GM18873 (cell line): ENCODE results near the gene SDR42E2.

Experiments
- ATAC-seq: cut with Tn5 transposase; IDR thresholded peaks from one replicate; pipeline ENCODE4 v1.9.1; 2021; ENCODE audit warnings: mild to moderate bottlenecking, moderate library complexity, moderate number of reproducible peaks; ENCODE audit not compliant: unreplicated experiment, low FRiP score

SDR42E2 gene

DNA sequence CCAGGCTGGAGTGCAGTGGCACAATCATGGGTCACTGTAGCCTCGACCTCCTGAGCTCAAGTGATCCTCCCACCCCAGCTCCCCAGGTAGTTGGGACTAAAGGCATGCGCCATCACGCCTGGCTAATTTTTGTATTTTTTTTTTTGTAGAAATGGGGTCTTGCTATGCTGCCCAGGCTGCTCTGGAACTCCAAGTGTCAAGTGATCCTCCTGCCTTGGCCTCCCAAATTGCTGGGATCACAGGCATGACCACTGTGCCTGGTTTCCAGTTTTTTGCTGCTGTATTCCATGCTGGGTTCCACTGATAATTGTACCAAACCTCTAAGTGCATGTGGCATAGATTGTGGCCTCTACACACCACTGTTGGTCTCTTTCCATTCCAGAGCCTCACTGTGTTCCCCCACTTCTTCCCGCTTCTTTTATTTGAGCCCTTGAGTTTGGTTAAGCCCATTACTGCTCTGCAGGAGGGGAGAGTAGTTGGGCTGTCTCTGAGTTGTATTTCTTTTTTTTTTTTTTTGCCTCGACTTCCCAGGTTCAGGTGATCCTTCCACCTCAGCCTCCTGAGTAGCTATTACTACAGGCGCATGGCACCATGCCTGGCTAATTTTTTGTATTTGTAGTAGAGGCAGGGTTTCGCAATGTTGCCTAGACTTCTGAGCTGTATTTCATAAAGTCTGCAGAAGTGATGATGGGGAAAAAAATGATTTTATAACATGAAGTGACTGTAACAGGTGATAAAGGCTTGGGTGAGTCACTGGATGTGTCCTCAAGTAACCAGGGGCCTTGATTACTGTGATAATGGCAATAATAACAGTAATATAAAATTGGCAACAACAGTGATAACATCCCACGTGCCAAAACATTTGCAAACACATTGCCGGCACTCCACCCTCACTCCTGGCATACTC lies 73.8 kb downstream of the SDR42E2 start:
- ATAC-seq = no peak

DNA sequence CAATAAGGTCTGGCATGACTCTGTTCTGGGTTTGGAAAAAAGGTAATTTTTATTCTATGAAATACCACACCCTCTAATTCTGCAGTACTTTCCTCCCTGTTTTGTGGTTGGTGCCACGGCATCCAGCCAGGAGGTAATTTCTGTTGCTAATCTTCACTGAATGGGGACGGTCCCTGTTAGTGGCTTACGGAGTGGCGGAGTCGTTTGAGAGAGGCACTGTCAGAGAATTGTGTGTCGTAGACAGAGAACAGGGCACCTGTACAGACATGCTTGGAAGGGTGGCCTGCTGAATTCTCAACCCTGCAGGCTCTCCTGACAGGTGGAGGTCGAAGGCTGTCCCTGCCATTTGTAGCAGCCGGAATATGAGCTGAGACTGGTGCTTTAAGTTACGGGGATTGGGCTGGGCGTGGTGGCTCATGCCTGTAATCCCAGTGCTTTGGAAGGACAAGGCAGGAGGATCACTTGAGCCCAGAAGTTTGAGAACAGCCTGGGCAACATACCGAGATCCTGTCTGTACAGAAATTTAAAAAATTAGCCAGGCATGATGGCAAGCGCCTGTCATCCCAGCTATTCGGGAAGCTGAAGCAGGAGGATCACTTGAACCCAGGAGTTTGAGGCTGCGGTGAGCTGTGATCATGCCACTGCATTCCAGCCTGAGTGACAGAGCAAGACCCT lies 77.0 kb downstream of the SDR42E2 start:
- ATAC-seq = no peak

DNA sequence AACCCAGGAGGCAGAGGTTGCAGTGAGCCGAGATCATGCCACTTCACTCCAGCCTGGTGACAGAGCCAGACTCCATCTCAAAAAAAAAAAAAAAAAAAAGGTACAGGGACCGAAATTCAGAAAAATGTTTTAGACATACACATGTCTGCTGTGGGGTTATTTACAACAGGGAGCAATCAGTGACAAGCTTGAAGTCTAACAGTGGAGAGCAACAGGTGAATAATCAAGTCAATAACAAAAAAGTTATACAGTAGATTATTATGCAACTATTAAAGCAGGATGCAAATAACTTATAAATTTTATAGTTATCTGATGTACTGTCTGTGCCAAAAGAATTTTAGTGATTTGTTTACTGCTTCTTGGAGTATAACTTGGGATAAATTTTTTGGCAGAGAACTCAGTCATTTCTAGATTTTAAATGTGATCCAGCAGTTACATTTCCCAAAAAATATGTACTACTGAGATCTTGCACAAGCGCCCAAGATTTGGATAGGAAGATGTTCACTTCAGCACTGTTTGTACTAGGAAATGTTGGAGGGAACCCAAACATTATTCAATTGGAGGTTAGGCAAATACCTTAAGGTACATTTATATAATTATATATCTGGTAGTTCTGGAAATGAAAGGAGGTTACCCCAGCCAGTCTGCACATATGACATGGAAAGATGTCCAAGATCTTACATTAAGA lies 77.9 kb downstream of the SDR42E2 start:
- no peak for ATAC-seq
